H1 (cell line): ENCODE data around the gene STAT1. TPM values are rescaled to one million over a fixed set of nuclear protein-coding genes. Genes with fewer than 3 reads are reported as not detected.

Experiments
- ATF3 ChIP-seq: IDR thresholded peaks from 2 replicates; pipeline ENCODE4 v1.6.1; 2011; ENCODE audit warnings: low read depth, mild to moderate bottlenecking, low read length; ENCODE audit not compliant: insufficient read depth
- CBX8 ChIP-seq: fragments of 300-800, 300-1000 bp; sonication (generic); IDR thresholded peaks from 2 replicates; pipeline ENCODE4 v1.7.1; 2016; ENCODE audit warnings: low read depth, low read length, borderline replicate concordance
- CHD7 ChIP-seq: fragments of 300-600 bp; sonication (generic); IDR thresholded peaks from 2 replicates; pipeline ENCODE4 v1.7.1; 2012; ENCODE audit warnings: low read length, moderate library complexity, mild to moderate bottlenecking, inconsistent platforms; ENCODE audit not compliant: insufficient replicate concordance
- KDM5A ChIP-seq: fragments of 200-600 bp; IDR thresholded peaks from 2 replicates; pipeline ENCODE4 v1.7.1; 2012; ENCODE audit warnings: mild to moderate bottlenecking, low read length, inconsistent platforms, mixed read lengths
- polyA plus RNA-seq, 7 experiments: library from polyadenylated mRNA; depleted of rRNA in 3 of 7; stranded (reverse) in 5 of 7; unstranded in 2 of 7; fragments of >200 nt in 5 of 7; fragments of 200-250 nt in 2 of 7; gene quantifications; 1 replicate in 5 of 7; 2 replicates in 1 of 7; 4 replicates in 1 of 7; pipeline versions ENCODE4 v1.2.1 to v1.2.3, GENCODE V29; 2011 to 2013; ENCODE audit warnings: missing spikeins in 2 of 7, mixed read lengths in 2 of 7
- total RNA-seq: library from RNA; stranded (reverse); fragmentation: NEBNext Ultra II Directional; extraction: Animal tissue kit (Norgen Biotek cat#: 25700); gene quantifications from 2 replicates; pipeline ENCODE4 v1.2.1, GENCODE V29; 2021

STAT1 gene
- total and polyA plus RNA-seq, 2 of the 8 experiments (the other 6 are each of a cell fraction or from before 2014, with no cell fraction given), result 20.3 to 43.0 TPM

GRCh38 chr2:191025135-191025534, 11.2 kb upstream of the STAT1 start (continued):
- no peak for TF ChIP-seq CHD7
- no peak for TF ChIP-seq CBX8
- TF ChIP-seq KDM5A, result no peak
- TF ChIP-seq ATF3, result no peak
